ENCODE measurements around the gene FADS1.

- TF ChIP-seq POLR2A (IDR thresholded peaks at IDR 0.05): no peak
- no peak for TF ChIP-seq CTCF (IDR thresholded peaks at IDR 0.05)
Observed at GRCh38 chr11:61782299-61782698, 34.5 kb downstream of the FADS1 start.

Measured in esophagus squamous epithelium (tissue), 4 donors.